ENCODE data around the gene CDC14B.
"Not testable (repeated sequence)": the region's sequence is repeated elsewhere in the genome, so short reads cannot be mapped to it uniquely, and the experiment has no call there.

Gene CDC14B

DNA sequence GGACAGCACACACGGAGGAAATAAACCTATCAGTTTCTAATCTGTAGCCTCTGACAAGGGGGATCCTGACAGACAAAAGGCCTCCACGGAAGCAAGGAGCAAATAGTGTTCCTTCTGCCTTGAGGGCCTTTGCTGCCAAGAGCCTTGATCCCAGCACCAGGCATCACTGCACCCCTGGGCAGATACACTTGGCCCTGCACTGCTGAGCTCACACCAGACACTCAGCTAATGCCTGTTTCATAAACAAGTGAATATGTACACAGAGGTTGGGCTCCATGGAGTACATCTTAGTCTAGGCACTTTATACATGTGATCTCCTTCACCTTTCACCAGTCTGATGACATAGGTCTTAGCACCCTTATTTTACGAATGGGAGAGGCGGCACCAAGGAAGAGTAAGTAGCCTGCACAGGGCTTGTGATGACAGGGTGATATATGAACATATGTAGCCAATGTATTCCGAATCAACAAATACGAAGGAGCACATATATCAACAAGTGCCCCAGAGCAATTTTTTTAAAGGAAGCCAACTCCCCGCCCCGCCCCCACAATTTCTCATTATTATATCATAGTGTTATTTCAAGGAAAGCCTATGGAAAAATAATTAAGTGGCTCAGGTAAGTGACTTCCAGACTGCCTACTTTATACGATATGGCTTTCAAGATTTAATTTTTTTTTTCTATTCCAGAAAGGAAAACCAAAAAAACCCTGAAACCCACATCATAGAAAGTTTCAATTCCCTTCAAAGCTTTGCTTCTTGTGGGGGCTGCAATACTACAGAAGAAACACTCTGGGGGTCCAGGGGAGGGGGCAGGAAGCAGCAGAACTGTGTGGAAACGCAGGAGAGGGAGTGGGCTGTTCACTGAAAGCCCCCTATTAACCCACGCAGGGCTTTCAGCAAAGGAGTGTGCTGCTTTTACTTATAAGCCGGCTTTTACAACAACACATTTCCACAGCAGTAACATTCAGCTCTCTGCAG lies 32.0 kb downstream of the CDC14B start:
- TF ChIP-seq EZH2 (IDR thresholded peaks at IDR 0.05) = no peak
- TF ChIP-seq FOXP2 (optimal IDR thresholded peaks at IDR 0.05; ENCODE audit: control extremely low read depth, extremely low read length, insufficient read depth) = no peak
- TF ChIP-seq POLR2AphosphoS5 (IDR thresholded peaks at IDR 0.05; ENCODE audit: borderline replicate concordance, low read depth, low read length) = no peak
- Histone ChIP-seq H3K4me3 (peak overlapping the region; percentile 70), H3K9me3 (ENCODE audit: low read depth, low read length) (no peaks in the 10 kb centered on the region), H3K9ac (ENCODE audit: insufficient read length) (peak overlapping the region; percentile 41), H3K27ac (peak overlapping the region; percentile 65), H3K36me3 (ENCODE audit: insufficient read depth, low read length) (no peaks in the 10 kb centered on the region)
- DNase-seq (ENCODE audit: low read depth, low spot score) = no peak

DNA sequence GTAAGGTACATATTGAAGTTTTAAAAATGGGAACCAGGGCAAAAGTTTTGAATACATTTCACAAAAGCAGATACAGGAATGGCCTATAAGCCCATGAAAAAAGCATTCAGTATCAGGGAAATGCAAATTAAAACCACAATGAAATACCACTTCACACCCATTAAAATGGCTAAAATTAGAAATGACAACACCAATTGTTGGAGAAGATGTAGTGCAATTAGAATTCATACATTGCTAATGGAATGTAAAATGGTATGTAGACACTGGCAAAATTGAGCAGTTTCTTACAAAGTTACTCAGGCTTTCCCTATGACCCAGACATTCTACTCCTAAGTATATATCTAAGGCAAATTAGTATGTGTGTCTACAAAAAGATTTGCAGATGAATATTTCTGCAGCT lies 34.2 kb downstream of the CDC14B start:
- H3K36me3 ChIP-seq (ENCODE audit: insufficient read depth, low read length) = no peaks in the 10 kb centered on the region
- no peak for DNase-seq (ENCODE audit: low read depth, low spot score)
- H3K9me3 ChIP-seq (ENCODE audit: low read depth, low read length) = no peaks in the 10 kb centered on the region
- peak overlapping the region; percentile 47 for H3K27ac ChIP-seq
- peak overlapping the region; percentile 18; the same call in 1 of the 2 replicates for H3K4me3 ChIP-seq
- no peak overlapping the region for H3K9ac ChIP-seq (ENCODE audit: insufficient read length)
- TF ChIP-seq EZH2 (IDR thresholded peaks at IDR 0.05) = no peak
- no peak for TF ChIP-seq FOXP2 (optimal IDR thresholded peaks at IDR 0.05; ENCODE audit: control extremely low read depth, extremely low read length, insufficient read depth)
- no peak for TF ChIP-seq POLR2AphosphoS5 (IDR thresholded peaks at IDR 0.05; ENCODE audit: borderline replicate concordance, low read depth, low read length)

GRCh38 chr9:96582199-96582598 lies 37.4 kb downstream of the CDC14B start:
- H3K9ac ChIP-seq (ENCODE audit: insufficient read length); H3K27ac ChIP-seq; H3K4me3 ChIP-seq; DNase-seq (ENCODE audit: low read depth, low spot score); H3K9me3 ChIP-seq (ENCODE audit: low read depth, low read length); H3K36me3 ChIP-seq (ENCODE audit: insufficient read depth, low read length): not testable (repeated sequence)

DNA sequence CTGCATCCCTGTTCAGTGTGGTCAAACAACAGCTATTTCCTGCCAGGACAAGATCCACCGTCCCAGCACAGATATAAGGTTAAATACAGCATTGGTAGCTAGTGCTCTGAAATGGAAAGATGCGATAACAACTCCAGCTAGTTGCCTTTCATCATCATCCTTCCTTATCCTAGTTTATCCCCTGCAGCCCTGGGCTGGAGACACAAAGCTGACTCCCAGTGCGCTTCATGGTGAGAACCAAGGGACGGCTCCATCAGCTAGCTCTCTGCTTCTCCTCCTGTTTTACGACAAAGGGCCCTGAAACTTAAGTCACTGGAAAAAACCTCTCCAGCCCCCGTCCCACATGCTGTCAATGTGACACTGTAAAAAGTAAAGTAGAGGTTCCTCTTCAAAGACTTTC lies 37.9 kb downstream of the CDC14B start:
- TF ChIP-seq EZH2 (IDR thresholded peaks at IDR 0.05) = no peak
- TF ChIP-seq FOXP2 (optimal IDR thresholded peaks at IDR 0.05; ENCODE audit: control extremely low read depth, extremely low read length, insufficient read depth) = no peak
- TF ChIP-seq POLR2AphosphoS5 (IDR thresholded peaks at IDR 0.05; ENCODE audit: borderline replicate concordance, low read depth, low read length) = no peak
- H3K4me3 ChIP-seq = no peak overlapping the region
- no peak for DNase-seq (ENCODE audit: low read depth, low spot score)
- no peak overlapping the region for H3K27ac ChIP-seq
- H3K9ac ChIP-seq (ENCODE audit: insufficient read length) = no peak overlapping the region
- H3K9me3 ChIP-seq (ENCODE audit: low read depth, low read length) = no peaks in the 10 kb centered on the region
- H3K36me3 ChIP-seq (ENCODE audit: insufficient read depth, low read length) = no peaks in the 10 kb centered on the region

DNA sequence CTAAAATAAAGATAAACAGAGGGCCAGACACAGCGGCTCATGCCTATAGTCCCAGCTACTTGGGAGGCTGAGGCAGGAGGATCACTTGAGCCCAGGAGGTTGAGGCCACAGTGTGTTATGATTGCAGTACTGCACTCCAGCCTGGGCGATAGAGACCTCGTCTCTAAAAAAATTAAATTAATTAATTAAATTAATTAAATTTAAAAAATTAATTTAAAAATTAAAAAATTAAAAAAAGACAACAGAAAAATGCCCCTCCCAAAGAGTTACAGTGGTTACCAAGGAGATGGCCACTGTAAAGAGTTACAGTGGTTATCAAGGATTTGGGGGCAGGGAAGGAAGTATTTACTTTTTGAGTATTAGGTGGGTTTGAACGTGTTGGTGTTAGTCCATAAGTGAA lies 38.3 kb downstream of the CDC14B start:
- no peak for DNase-seq (ENCODE audit: low read depth, low spot score)
- Histone ChIP-seq H3K9me3 (ENCODE audit: low read depth, low read length) (no peaks in the 10 kb centered on the region), H3K36me3 (ENCODE audit: insufficient read depth, low read length) (no peaks in the 10 kb centered on the region), H3K4me3 (no peak overlapping the region), H3K9ac (ENCODE audit: insufficient read length) (no peak overlapping the region), H3K27ac (no peak overlapping the region)
- TF ChIP-seq EZH2 (IDR thresholded peaks at IDR 0.05) (no peak), POLR2AphosphoS5 (IDR thresholded peaks at IDR 0.05; ENCODE audit: borderline replicate concordance, low read depth, low read length) (no peak)

DNA sequence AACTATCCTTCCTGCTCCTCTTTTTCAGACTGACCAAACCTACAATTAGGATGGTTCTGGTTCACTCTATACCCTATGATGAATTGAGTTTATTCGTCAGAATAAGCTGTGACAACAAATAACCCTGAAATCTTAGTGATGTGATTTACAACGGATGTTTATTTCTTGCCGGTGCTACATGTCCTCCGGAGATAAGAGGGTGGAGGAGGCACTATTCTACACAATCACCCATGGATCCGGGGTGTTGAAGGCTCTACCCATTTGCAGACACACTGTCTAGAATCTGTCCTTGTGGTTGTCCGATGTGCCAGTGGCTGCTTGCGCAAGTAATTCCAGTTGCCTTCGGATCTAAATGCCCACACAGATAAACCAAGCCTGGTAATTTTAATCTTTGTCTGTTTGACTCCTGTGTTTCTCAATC lies 44.7 kb downstream of the CDC14B start:
- TF ChIP-seq POLR2AphosphoS5 (IDR thresholded peaks at IDR 0.05; ENCODE audit: borderline replicate concordance, low read depth, low read length) = no peak
- no peak for TF ChIP-seq EZH2 (IDR thresholded peaks at IDR 0.05)
- TF ChIP-seq FOXP2 (optimal IDR thresholded peaks at IDR 0.05; ENCODE audit: control extremely low read depth, extremely low read length, insufficient read depth) = no peak
- DNase-seq (ENCODE audit: low read depth, low spot score) = no peak
- H3K9me3 ChIP-seq (ENCODE audit: low read depth, low read length) = no peaks in the 10 kb centered on the region
- 0 out of 2 replicates have a peak overlapping the region, but pooled peaks have one; percentile 15 for H3K4me3 ChIP-seq
- no peak overlapping the region for H3K27ac ChIP-seq
- H3K36me3 ChIP-seq (ENCODE audit: insufficient read depth, low read length) = no peaks in the 10 kb centered on the region
- H3K9ac ChIP-seq (ENCODE audit: insufficient read length) = no peak overlapping the region

DNA sequence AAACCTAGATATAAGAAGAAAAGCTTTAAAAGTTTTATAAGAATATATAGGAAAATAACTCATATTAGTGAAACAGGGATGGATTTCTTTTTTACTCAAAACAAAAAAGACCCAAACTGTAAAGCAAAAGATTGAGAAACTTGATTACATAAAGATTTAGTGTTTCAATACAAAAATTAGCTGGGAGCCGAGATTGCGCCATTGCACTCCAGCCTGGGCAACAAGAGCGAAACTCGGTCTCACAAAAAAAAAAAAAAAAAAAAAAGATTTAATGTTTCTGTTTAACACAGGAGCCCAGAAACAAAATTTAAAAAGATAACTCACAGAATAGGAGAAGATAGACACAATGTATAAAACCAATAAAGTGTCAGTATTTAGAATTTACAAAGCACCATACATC lies 45.2 kb downstream of the CDC14B start:
- no peak overlapping the region for H3K9ac ChIP-seq (ENCODE audit: insufficient read length)
- H3K4me3 ChIP-seq = 0 out of 2 replicates have a peak overlapping the region, but pooled peaks have one; percentile 15
- no peak for TF ChIP-seq FOXP2 (optimal IDR thresholded peaks at IDR 0.05; ENCODE audit: control extremely low read depth, extremely low read length, insufficient read depth)
- TF ChIP-seq POLR2AphosphoS5 (IDR thresholded peaks at IDR 0.05; ENCODE audit: borderline replicate concordance, low read depth, low read length) = no peak
- TF ChIP-seq EZH2 (IDR thresholded peaks at IDR 0.05) = no peak
- no peaks in the 10 kb centered on the region for H3K9me3 ChIP-seq (ENCODE audit: low read depth, low read length)
- DNase-seq (ENCODE audit: low read depth, low spot score) = no peak
- no peaks in the 10 kb centered on the region for H3K36me3 ChIP-seq (ENCODE audit: insufficient read depth, low read length)
- no peak overlapping the region for H3K27ac ChIP-seq

- Histone ChIP-seq H3K4me3 (peak overlapping the region; percentile 87), H3K36me3 (ENCODE audit: insufficient read depth, low read length) (no peaks in the 10 kb centered on the region), H3K9ac (ENCODE audit: insufficient read length) (peak overlapping the region; percentile 71), H3K27ac (no peak overlapping the region), H3K9me3 (ENCODE audit: low read depth, low read length) (no peaks in the 10 kb centered on the region)
- no peak for TF ChIP-seq POLR2AphosphoS5 (IDR thresholded peaks at IDR 0.05; ENCODE audit: borderline replicate concordance, low read depth, low read length)
- no peak for TF ChIP-seq EZH2 (IDR thresholded peaks at IDR 0.05)
- no peak for TF ChIP-seq FOXP2 (optimal IDR thresholded peaks at IDR 0.05; ENCODE audit: control extremely low read depth, extremely low read length, insufficient read depth)
- no peak for DNase-seq (ENCODE audit: low read depth, low spot score)
Measured at GRCh38 chr9:96567203-96567700, 52.4 kb downstream of the CDC14B start.

All from SK-N-MC (cell line).